GM06990 (cell line): ENCODE results near the gene SETX.

Experiments used
- DNase-seq: peaks from one replicate; pipeline ENCODE4 v3.0.0-alpha.2; 2011; ENCODE audit not compliant: insufficient read length; ENCODE audit errors: extremely low read depth
- H3K27me3 ChIP-seq: replicated peaks from 2 replicates; pipeline ENCODE4 v1.6.0; 2011; ENCODE audit warnings: low read length; ENCODE audit not compliant: control insufficient read depth, insufficient read depth
- H3K36me3 ChIP-seq: 2 replicates; pipeline ENCODE4 v1.5.1; 2011; ENCODE audit warnings: low read length; ENCODE audit not compliant: control insufficient read depth, insufficient read depth
- H3K4me3 ChIP-seq: replicated peaks from 2 replicates; pipeline ENCODE4 v1.5.1; 2011; ENCODE audit warnings: low read depth, mild to moderate bottlenecking, control low read depth, low read length
- TF ChIP-seq, protein P1 (sequence below): IDR thresholded peaks from 2 replicates; pipeline ENCODE4 v1.5.1; 2011; ENCODE audit warnings: low read length, control low read depth, mild to moderate bottlenecking, inconsistent platforms; ENCODE audit not compliant: insufficient read depth, poor library complexity, severe bottlenecking

SETX gene

DNA sequence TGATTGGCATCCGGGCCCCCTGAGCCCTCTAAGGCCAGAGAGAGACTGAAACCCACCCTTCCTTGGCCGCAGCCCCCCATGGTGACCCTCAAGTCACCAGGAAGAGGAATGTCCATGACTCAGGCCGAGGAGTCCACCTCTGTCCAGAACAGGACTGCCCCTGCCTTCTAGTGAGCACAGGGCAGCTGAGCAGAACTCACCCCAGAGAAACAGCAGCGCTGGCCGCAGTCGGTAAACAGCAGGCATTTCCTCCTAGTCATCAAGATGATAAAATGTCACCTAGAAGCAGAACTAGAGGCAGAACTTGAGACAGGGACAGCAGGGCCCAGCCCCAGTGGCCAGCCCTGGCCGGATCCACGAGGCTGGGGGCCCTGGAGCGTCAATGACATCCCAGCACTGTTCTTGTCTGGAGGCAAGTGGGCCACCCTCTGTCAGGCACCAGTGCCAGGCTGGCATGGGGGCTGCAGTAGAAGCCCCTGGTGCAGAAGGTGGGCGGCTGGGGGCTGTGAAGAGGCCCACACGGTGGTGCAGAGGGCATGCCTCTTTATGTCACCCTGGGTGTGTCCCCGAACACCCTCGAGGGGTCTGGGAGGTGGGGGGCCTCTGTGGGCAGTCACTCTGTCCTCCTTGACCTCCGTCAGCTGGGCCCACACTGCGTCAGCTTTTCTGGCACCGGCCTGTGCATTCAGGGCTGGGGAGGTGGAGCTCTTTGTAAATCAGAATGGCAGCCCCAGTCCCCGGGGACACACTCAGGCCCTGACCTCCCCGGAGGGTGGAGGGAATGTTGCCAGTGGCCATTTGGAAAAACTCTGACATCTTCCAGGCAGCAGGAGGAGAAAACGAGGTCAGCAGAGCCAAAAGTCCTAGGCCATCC is 110.0 kb downstream of the SETX start:
- TF ChIP-seq, protein P1, sequence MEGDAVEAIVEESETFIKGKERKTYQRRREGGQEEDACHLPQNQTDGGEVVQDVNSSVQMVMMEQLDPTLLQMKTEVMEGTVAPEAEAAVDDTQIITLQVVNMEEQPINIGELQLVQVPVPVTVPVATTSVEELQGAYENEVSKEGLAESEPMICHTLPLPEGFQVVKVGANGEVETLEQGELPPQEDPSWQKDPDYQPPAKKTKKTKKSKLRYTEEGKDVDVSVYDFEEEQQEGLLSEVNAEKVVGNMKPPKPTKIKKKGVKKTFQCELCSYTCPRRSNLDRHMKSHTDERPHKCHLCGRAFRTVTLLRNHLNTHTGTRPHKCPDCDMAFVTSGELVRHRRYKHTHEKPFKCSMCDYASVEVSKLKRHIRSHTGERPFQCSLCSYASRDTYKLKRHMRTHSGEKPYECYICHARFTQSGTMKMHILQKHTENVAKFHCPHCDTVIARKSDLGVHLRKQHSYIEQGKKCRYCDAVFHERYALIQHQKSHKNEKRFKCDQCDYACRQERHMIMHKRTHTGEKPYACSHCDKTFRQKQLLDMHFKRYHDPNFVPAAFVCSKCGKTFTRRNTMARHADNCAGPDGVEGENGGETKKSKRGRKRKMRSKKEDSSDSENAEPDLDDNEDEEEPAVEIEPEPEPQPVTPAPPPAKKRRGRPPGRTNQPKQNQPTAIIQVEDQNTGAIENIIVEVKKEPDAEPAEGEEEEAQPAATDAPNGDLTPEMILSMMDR, result no peak
- DNase-seq, result no peak

DNA sequence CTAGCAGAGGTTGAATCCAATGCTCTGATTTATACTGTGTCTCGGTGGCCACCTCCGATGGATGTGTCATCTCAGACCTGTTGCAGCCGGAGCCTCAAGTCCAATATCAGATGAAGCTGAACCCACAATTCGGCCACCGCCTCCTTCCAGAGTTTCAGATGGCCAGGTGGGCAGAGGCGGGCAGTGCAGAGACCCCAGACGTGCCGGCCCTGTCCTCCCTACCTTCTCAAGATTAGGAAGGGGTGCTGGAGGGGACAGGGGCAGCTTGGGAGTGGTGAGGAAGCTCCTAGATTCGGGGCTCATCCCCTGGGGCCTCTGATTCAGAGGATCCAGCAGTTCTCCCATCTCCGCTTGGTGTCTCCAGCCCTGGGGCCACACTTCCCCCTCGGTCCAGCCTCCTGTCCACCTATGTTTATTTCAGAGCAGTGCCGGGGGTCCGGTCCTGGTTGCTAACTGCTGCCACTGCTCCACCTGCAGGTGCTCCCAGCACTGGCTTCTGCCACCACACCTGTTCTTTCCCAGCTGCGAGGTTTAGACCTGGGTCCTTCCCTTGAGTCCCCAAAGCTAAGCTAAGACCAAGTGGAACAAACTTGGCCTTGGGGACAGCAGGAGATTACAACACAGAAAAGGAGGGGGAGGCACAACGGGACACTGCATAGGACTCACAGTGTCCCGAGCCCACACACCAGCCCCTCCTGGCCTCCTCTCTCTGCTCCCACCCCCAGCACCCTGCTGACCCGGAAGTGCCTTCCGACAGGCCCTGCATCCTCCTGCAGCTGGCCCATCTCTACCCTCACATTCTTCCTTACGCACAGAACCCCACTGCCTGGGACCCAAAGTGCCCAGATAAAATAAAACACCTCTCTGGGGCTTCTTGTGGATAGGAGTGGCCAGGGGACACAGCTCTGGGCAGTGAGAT is 111.4 kb downstream of the SETX start:
- Histone ChIP-seq H3K36me3 (no peaks in the 10 kb centered on the region), H3K4me3 (no peak overlapping the region), H3K27me3 (peaks cover 1% of the 10 kb centered on the region; the same call in 1 of the 2 replicates)
- DNase-seq, result no peak
- TF ChIP-seq, protein P1, result peak; percentile 29

More for the DNA sequence above, 110.0 kb downstream of the SETX start:
- peaks cover 1% of the 10 kb centered on the region; the same call in 1 of the 2 replicates for H3K27me3 ChIP-seq
- no peak overlapping the region for H3K4me3 ChIP-seq
- H3K36me3 ChIP-seq, result no peaks in the 10 kb centered on the region

DNA sequence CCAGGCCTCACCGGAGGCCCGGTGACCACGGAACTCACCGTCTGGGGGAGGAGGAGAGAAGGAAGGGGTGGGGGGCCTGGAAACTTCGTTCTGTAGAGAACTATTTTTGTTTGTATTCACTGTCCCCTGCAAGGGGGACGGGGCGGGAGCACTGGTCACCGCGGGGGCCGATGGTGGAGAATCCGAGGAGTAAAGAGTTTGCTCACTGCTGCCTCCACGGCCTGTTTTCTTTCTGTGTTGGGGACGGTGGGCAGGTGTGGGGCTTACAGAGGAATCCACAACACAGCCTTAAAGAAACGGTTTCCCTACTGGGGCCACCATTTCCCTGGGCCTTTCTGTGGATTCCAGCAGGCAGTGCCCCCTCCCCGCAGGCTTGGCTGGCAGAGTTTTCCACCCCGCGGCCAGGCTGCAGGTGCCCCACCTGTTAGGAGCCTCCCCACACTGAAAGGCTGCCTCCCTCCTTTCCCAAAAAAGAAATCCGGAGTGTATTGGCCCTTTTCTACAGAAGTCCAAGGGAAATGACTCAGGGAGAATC is 112.1 kb downstream of the SETX start:
- TF ChIP-seq, protein P1, result peak; percentile 12
- no peak for DNase-seq
- Histone ChIP-seq H3K27me3 (peaks cover 1% of the 10 kb centered on the region; the same call in 1 of the 2 replicates), H3K36me3 (no peaks in the 10 kb centered on the region), H3K4me3 (peak overlapping the region; percentile 69)

DNA sequence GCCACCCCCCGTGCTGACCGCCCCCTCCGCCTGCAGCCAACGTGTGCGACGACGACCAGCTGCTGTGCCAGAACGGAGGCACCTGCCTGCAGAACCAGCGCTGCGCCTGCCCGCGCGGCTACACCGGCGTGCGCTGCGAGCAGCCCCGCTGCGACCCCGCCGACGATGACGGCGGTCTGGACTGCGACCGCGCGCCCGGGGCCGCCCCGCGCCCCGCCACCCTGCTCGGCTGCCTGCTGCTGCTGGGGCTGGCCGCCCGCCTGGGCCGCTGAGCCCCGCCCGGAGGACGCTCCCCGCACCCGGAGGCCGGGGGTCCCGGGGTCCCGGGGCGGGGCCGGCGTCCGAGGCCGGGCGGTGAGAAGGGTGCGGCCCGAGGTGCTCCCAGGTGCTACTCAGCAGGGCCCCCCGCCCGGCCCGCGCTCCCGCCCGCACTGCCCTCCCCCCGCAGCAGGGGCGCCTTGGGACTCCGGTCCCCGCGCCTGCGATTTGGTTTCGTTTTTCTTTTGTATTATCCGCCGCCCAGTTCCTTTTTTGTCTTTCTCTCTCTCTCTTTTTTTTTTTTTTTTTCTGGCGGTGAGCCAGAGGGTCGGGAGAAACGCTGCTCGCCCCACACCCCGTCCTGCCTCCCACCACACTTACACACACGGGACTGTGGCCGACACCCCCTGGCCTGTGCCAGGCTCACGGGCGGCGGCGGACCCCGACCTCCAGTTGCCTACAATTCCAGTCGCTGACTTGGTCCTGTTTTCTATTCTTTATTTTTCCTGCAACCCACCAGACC is 112.8 kb downstream of the SETX start:
- no peaks in the 10 kb centered on the region for H3K36me3 ChIP-seq
- H3K27me3 ChIP-seq, result peaks cover 1% of the 10 kb centered on the region; the same call in 1 of the 2 replicates
- H3K4me3 ChIP-seq, result peak overlapping the region; percentile 69
- DNase-seq, result peak; percentile 46
- TF ChIP-seq, protein P1, result no peak

DNA sequence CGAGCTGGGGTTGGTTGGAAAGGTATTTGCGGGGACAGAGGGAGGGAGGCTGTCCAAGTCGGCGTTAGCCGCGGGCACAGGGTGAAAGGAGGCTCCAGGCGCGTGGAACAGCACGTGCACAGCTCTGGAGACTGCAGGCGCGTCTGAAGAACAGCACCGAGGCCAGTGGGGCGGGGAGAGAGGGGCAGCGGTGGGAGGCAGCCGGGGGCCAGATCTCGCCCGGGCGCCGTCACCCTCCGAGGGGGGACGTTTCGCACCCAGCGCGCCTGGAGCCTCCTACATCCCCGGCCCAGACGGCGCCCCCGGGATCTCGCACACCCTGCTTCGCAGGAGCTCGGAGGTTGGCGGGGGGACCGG is 113.3 kb downstream of the SETX start:
- DNase-seq, result no peak
- TF ChIP-seq, protein P1, result no peak
- H3K27me3 ChIP-seq, result peaks cover 1% of the 10 kb centered on the region; the same call in 1 of the 2 replicates

More for the DNA sequence above, 113.3 kb downstream of the SETX start:
- Histone ChIP-seq H3K36me3 (no peaks in the 10 kb centered on the region), H3K4me3 (peak overlapping the region; percentile 69)
